HL-60 (cell line): Measurements from ENCODE around the gene QPCT.

Source experiments
- DNase-seq, 2 experiments: peaks; one replicate each; pipeline ENCODE4 v3.0.0-alpha.2; 2010 to 2020; ENCODE audit warnings: low read depth in 1 of 2, low spot score in 1 of 2
- H3K27ac ChIP-seq: fragments of 250-450 bp; sonication (Bioruptor Pico); replicated peaks from 2 replicates; pipeline ENCODE4 v1.5.1; 2020; ENCODE audit warnings: mild to moderate bottlenecking, moderate library complexity
- H3K27me3 ChIP-seq: fragments of 250-450 bp; sonication (Bioruptor Pico); 2 replicates; pipeline ENCODE4 v1.5.1; 2021; ENCODE audit warnings: mild to moderate bottlenecking, moderate library complexity; ENCODE audit not compliant: insufficient read depth, poor library complexity, severe bottlenecking
- H3K4me3 ChIP-seq: replicated peaks from 2 replicates; pipeline ENCODE4 v1.5.1; 2011; ENCODE audit warnings: mild to moderate bottlenecking, control low read depth, low read length; ENCODE audit not compliant: insufficient read depth
- CTCF ChIP-seq: IDR thresholded peaks from one replicate; pipeline ENCODE4 v1.5.1; 2011; ENCODE audit warnings: low read length, control low read depth, inconsistent platforms; ENCODE audit not compliant: insufficient read depth
- GABPA ChIP-seq: IDR thresholded peaks from 2 replicates; pipeline ENCODE4 v1.6.1; 2012; ENCODE audit warnings: low read depth
- POLR2AphosphoS5 ChIP-seq: IDR thresholded peaks from 2 replicates; pipeline ENCODE4 v1.6.1; 2012; ENCODE audit warnings: low read depth
- REST ChIP-seq: IDR thresholded peaks from 2 replicates; pipeline ENCODE4 v1.6.1; 2012; ENCODE audit warnings: low read depth; ENCODE audit not compliant: insufficient replicate concordance
- SPI1 ChIP-seq: IDR thresholded peaks from 2 replicates; pipeline ENCODE4 v1.6.1; 2012; ENCODE audit warnings: low read depth, mild to moderate bottlenecking, borderline replicate concordance

QPCT gene

DNA sequence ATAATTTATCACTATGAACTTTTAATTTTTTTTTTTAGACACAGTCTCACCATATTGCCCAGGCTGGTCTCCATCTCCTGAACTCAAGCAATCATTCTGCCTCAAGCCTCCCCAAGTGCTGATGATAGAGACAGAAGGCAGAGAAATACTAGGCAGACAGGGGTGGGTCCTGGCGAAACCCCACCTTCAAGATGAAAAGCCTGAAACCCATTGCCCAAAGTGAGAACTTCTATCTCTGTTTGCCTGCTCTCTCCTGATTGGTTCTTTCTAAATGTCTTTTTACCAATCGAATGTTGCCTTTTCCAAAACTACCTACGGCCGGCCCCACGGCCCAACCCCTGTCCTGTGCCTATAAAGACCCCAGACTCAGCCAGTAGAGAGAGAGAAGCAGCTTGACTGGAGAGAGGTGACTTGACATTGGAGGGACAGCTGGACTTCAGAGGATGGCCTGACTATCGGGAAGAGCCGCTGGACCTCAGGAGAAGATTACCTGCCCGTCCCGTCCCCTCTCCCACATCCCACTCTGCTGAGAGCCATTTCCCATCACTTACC lies 41.7 kb upstream of the QPCT start:
- TF ChIP-seq POLR2AphosphoS5: no peak
- TF ChIP-seq REST: no peak
- no peak for TF ChIP-seq SPI1
- no peak for TF ChIP-seq CTCF
- no peak for TF ChIP-seq GABPA
- no peak overlapping the region for H3K27ac ChIP-seq
- H3K4me3 ChIP-seq: no peak overlapping the region

GRCh38 chr2:37306024-37306423 lies 38.4 kb upstream of the QPCT start:
- Histone ChIP-seq H3K4me3 (no peak overlapping the region), H3K27me3 (no peaks in the 10 kb centered on the region), H3K27ac (no peak overlapping the region)
- DNase-seq: no peak
- TF ChIP-seq GABPA (no peak), POLR2AphosphoS5 (no peak), CTCF (no peak), REST (no peak), SPI1 (no peak)

More for the DNA sequence above, 41.7 kb upstream of the QPCT start:
- H3K27me3 ChIP-seq: no peaks in the 10 kb centered on the region
- no peak for DNase-seq

- no peak for TF ChIP-seq SPI1
- Histone ChIP-seq H3K27me3 (no peaks in the 10 kb centered on the region), H3K4me3 (no peak overlapping the region), H3K27ac (no peak overlapping the region)
- DNase-seq: no peak
Measured at GRCh38 chr2:37307500-37307899, 36.9 kb upstream of the QPCT start.

DNA sequence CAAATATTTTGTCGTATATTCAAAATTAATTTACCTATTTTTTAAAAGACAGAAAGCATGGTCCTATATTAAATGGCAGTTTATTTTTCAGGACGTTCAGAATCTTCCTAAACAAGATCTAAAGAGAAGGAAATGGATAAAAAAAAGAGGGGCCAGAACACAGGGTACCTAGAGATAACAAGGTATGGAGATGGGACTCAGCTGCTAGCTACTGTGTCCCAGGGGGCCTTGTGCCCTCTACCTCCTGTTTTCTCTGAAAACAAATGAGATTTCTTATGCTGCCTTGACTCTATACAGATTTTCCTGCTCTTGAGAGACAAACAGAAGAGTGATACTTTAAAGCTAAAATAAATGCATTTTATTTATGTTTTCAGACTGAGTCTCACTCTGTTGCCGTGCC lies 29.1 kb upstream of the QPCT start:
- no peak overlapping the region for H3K4me3 ChIP-seq
- H3K27ac ChIP-seq: no peak overlapping the region
- H3K27me3 ChIP-seq: no peaks in the 10 kb centered on the region
- DNase-seq: no peak
- TF ChIP-seq SPI1: no peak
- no peak for TF ChIP-seq REST
- no peak for TF ChIP-seq GABPA
- no peak for TF ChIP-seq CTCF
- no peak for TF ChIP-seq POLR2AphosphoS5
